GM18868 (cell line): ENCODE data around the gene RPS6KB2.
"Not testable (repeated sequence)": the region's sequence is repeated elsewhere in the genome, so short reads cannot be mapped to it uniquely, and the experiment has no call there.

Source experiments
- ATAC-seq: cut with Tn5 transposase; IDR thresholded peaks from one replicate; pipeline ENCODE4 v1.9.1; 2021; ENCODE audit warnings: mild to moderate bottlenecking, moderate library complexity; ENCODE audit not compliant: unreplicated experiment

The RPS6KB2 gene

GRCh38 chr11:67397536-67397935 is 30.8 kb upstream of the RPS6KB2 start:
- no peak for ATAC-seq

GRCh38 chr11:67397986-67398660 is 30.2 kb upstream of the RPS6KB2 start:
- no peak for ATAC-seq

- ATAC-seq = no peak
These were observed 29.4 kb upstream of the RPS6KB2 start for GRCh38 chr11:67398661-67399563.

- no peak for ATAC-seq
These were observed 27.9 kb upstream of the RPS6KB2 start for GRCh38 chr11:67400251-67400941.

- no peak for ATAC-seq
These were observed 27.3 kb upstream of the RPS6KB2 start for GRCh38 chr11:67400942-67401494.

- peak; percentile 58 for ATAC-seq
These were observed 26.7 kb upstream of the RPS6KB2 start, which contains the start of gene PPP1CA for GRCh38 chr11:67401495-67402191. Gene PPP1CA (minus strand): TSS chr11:67401858. CDS start chr11:67401782, 76 bp downstream.

- ATAC-seq = not testable (repeated sequence)
These were observed 26.0 kb upstream of the RPS6KB2 start for GRCh38 chr11:67402192-67402839.

GRCh38 chr11:67403085-67403484 is 25.2 kb upstream of the RPS6KB2 start:
- not testable (repeated sequence) for ATAC-seq

- ATAC-seq = no peak
These were observed 23.6 kb upstream of the RPS6KB2 start for GRCh38 chr11:67404515-67405195.

- no peak for ATAC-seq
These were observed 23.1 kb upstream of the RPS6KB2 start for GRCh38 chr11:67405196-67405567.

GRCh38 chr11:67405688-67406339 is 22.5 kb upstream of the RPS6KB2 start:
- ATAC-seq = no peak

GRCh38 chr11:67406420-67406968 is 21.8 kb upstream of the RPS6KB2 start:
- ATAC-seq = no peak

- no peak for ATAC-seq
These were observed 21.2 kb upstream of the RPS6KB2 start for GRCh38 chr11:67406969-67407687.

- ATAC-seq = no peak
These were observed 20.6 kb upstream of the RPS6KB2 start for GRCh38 chr11:67407688-67408163.

GRCh38 chr11:67408437-67409200 is 19.7 kb upstream of the RPS6KB2 start:
- no peak for ATAC-seq

GRCh38 chr11:67409261-67409666 is 19.0 kb upstream of the RPS6KB2 start:
- peak; percentile 53 for ATAC-seq

GRCh38 chr11:67409781-67410368 is 18.4 kb upstream of the RPS6KB2 start:
- no peak for ATAC-seq
